ENCODE measurements around the gene INPP4A. TPM values are rescaled to one million over a fixed set of nuclear protein-coding genes. Genes with fewer than 3 reads are reported as not detected.

INPP4A gene
- total RNA-seq, 2 donors from 2014 or later, result 10.9 to 12.2 TPM

GRCh38 chr2:98469862-98470544 lies 25.3 kb downstream of the INPP4A start:
- intact Hi-C loops (cut with DNase I), result no loop called here
- Histone ChIP-seq H3K36me3 (replicated peaks in 1 of 2; ENCODE audit: insufficient read depth in 1 of 2, low read depth in 2 of 2) (no peaks in the 10 kb centered on the region), H3K4me3 (no peak overlapping the region), H3K4me1 (peaks cover 27% of the 10 kb centered on the region), H3K27ac (no peak overlapping the region), H3K27me3 (no peaks in the 10 kb centered on the region), H3K9me3 (no peaks in the 10 kb centered on the region)
- TF ChIP-seq POLR2A (IDR thresholded peaks at IDR 0.05) (no peak), CTCF (IDR thresholded peaks at IDR 0.05) (no peak)
- ATAC-seq, result no peak
- 91 to 98% methylated on average over 10 to 11 of the region's 11 CpGs for WGBS, 2 donors
- no peak for DNase-seq

GRCh38 chr2:98470851-98471255 lies 26.2 kb downstream of the INPP4A start:
- no peaks in the 10 kb centered on the region for H3K27me3 ChIP-seq
- DNase-seq (no peak), ATAC-seq (no peak)
- peaks cover 25% of the 10 kb centered on the region for H3K4me1 ChIP-seq
- WGBS, 2 donors, result 88% methylated on average over 7 of the region's 7 CpGs
- intact Hi-C loops (cut with DNase I), result no loop called here
- TF ChIP-seq CTCF (IDR thresholded peaks at IDR 0.05) (no peak), POLR2A (IDR thresholded peaks at IDR 0.05) (no peak)
- H3K4me3 ChIP-seq, result no peak overlapping the region
- no peaks in the 10 kb centered on the region for H3K9me3 ChIP-seq
- H3K27ac ChIP-seq, result no peak overlapping the region
- H3K36me3 ChIP-seq (replicated peaks in 1 of 2; ENCODE audit: insufficient read depth in 1 of 2, low read depth in 2 of 2), result no peaks in the 10 kb centered on the region

- no peaks in the 10 kb centered on the region for H3K27me3 ChIP-seq
- no peak overlapping the region for H3K4me3 ChIP-seq
- intact Hi-C loops (cut with DNase I), result no loop called here
- WGBS, 2 donors, result 43 to 64% methylated on average over 2 to 10 of the region's 10 CpGs
- H3K4me1 ChIP-seq, result peaks cover 27% of the 10 kb centered on the region
- H3K9me3 ChIP-seq, result no peaks in the 10 kb centered on the region
- DNase-seq (peak in 3 of 4 donors; percentile 38 to 64 (median 47)), ATAC-seq (peak; percentile 47)
- TF ChIP-seq POLR2A (IDR thresholded peaks at IDR 0.05) (no peak), CTCF (IDR thresholded peaks at IDR 0.05) (no peak)
- H3K27ac ChIP-seq, result no peak overlapping the region
- H3K36me3 ChIP-seq (replicated peaks in 1 of 2; ENCODE audit: insufficient read depth in 1 of 2, low read depth in 2 of 2), result no peaks in the 10 kb centered on the region
These were observed 26.9 kb downstream of the INPP4A start for GRCh38 chr2:98471402-98472131.

- ATAC-seq (no peak), DNase-seq (no peak)
- 83 to 86% methylated on average over 2 to 5 of the region's 5 CpGs for WGBS, 2 donors
- no peak overlapping the region for H3K27ac ChIP-seq
- intact Hi-C loops (cut with DNase I), result no loop called here
- TF ChIP-seq CTCF (IDR thresholded peaks at IDR 0.05), result no peak
- TF ChIP-seq POLR2A (IDR thresholded peaks at IDR 0.05), result no peak
- no peaks in the 10 kb centered on the region for H3K36me3 ChIP-seq (replicated peaks in 1 of 2; ENCODE audit: insufficient read depth in 1 of 2, low read depth in 2 of 2)
- no peaks in the 10 kb centered on the region for H3K9me3 ChIP-seq
- no peak overlapping the region for H3K4me3 ChIP-seq
- peaks cover 30% of the 10 kb centered on the region for H3K4me1 ChIP-seq
- no peaks in the 10 kb centered on the region for H3K27me3 ChIP-seq
These were observed 27.5 kb downstream of the INPP4A start for GRCh38 chr2:98472132-98472650.
